Activated effector memory CD4-positive, alpha-beta T cell treated with anti-CD3 and anti-CD28 coated beads, Interleukin-2, amount 50 U/mL, for 16 hours (primary cell): Measurements from ENCODE around the gene SF3B5.
"Not testable (repeated sequence)": the region's sequence is repeated elsewhere in the genome, so short reads cannot be mapped to it uniquely, and the experiment has no call there.

Experiments used
- DNase-seq: peaks from one replicate; pipeline ENCODE4 v3.0.0-alpha.2; 2020

The SF3B5 gene

GRCh38 chr6:144062786-144063185, 32.6 kb downstream of the SF3B5 start:
- no peak for DNase-seq

DNA sequence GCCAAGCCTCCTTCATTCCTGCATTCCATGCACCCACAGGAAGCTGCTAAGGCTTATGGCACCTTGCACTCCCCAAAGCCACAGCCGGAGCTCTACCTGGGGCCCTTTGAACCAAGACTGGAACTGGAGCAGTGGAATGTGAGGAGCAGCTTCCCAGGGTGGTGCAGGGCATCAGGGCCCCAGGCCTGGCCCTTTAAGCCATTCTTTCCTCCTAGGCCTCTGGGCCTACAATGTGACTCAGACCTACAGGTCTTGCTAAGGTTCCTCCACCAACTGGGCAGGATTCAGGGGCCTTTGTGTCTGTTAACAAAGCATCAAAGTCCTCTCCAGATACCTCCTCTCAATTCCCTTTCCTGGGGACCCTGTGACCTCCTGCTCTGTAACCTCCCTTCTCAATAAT, 36.2 kb downstream of the SF3B5 start:
- DNase-seq, result no peak

DNA sequence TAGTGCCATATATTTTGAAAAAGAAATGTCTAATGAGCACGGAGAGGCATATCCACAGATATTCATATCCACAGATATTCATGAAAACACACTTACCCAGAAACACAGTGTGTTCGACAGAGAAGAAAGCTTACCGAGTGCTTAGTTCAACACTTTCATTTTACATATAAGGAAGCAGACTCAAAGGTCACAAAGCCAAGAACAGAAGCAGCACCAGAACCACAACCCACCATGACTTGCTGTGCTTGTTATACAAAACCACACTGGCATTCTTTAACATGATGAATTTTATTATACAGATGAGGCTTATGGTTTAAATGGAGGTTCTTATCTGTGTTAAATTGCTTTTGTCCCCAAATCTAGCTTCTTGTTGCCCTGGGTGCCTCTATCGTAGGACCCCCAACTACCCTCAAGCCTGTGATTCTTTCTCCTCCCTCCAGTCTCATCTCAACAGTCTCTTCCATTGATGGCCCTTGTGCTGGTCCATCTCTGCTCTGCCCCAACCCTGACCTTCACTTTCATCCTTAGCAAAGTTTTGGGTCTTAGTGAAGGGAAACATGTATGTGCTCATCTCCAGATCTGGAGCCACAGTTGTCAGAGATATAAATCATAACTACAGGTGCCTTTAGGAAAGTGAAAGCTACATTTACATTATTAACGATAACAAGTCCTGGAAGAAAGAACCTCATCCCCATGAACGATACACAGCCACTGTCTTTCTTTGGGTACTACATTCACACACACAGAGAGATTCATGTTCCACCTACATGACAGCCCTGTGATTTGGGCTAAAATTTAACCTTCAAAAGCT, 40.0 kb downstream of the SF3B5 start:
- peak; percentile 72 for DNase-seq

DNA sequence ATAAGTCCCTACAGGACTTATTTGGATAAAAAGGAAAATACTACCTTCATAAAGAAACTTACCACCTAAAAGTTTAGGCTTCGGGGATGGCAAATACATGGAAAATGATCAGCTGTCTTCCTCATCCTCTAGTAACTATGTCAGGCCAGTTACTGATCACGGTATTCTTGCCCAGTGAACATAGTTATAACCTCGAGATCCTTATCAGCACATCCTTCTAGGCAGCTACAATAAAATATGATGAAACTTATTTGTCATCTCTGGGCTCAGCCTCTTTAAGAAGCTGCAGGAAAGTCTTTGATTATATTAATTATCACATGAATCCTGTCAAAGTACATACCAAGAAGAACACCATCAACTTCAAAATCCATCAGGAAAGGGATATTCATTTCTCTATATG, 41.8 kb downstream of the SF3B5 start:
- no peak for DNase-seq

DNA sequence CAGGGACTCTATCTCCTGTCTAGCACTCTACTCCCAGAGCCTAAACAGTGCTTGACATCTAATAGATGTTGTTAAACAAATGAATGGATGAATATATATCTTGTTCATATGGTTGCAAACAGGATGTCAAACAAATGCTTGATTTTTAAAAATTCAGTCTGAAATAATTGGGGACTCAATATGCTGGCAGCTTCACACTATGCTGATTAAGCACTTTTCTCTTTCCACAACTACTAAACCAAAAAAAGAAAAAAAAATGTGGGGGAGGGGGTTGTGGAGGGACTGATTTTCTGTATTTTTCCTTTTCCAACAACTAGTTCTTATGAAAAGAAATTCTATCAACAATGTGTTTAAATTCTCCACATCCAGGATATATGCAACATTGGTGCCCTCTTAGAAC, 42.9 kb downstream of the SF3B5 start:
- no peak for DNase-seq

DNA sequence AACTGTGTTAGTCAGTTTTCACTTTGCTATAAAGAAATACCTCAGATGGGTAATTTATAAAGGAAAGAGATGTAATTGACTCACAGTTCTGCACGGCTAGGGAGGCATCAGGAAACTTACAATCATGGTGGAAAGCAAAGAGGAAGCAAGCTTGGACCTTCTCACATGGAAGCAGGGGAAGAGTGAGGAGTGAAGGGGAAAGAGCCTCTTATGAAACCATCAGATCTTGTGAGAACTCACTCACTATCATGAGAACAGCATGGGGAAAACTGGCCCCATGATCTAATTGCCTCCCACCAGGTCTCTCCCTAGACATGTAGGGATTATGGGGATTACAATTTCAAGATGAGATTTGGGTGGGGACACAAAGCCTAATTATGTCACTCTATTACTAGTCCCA, 46.0 kb downstream of the SF3B5 start:
- DNase-seq, result no peak

- no peak for DNase-seq
These were observed 47.7 kb downstream of the SF3B5 start for GRCh38 chr6:144047688-144048087.

GRCh38 chr6:144046672-144047071, 48.7 kb downstream of the SF3B5 start:
- not testable (repeated sequence) for DNase-seq

- DNase-seq, result not testable (repeated sequence)
These were observed 50.4 kb downstream of the SF3B5 start for GRCh38 chr6:144044989-144045388.
